HepG2 (cell line): ENCODE data around the gene RCC2. TPM values are rescaled to one million over a fixed set of nuclear protein-coding genes. Genes with fewer than 3 reads are reported as not detected.

Experiments used
- ATAC-seq: fragments of 200-7000 bp; cut with Tn5 transposase; 3 replicates; pipeline ENCODE4 v1.9.1; 2020; ENCODE audit warnings: mild to moderate bottlenecking, moderate library complexity
- BruUV-seq: library from RNA; stranded (reverse); fragments of 400-500 nt; replicated peaks from 2 replicates; lab custom pipeline; 2021; lab: Mats Ljungman, UMichigan
- CTCF ChIA-PET: fragments of 300-600 bp; formaldehyde crosslinking; extraction: SDS; loops from one replicate; lab custom pipeline; 2021; ENCODE audit warnings: low total read pairs, inconsistent platforms, low intra/inter-chr PET ratio; lab: Yijun Ruan, JAX
- POLR2A ChIA-PET: fragments of 350-600 bp; sonication (Branson Sonifier 250); formaldehyde crosslinking; loops from one replicate; lab custom pipeline; 2020; ENCODE audit warnings: antibody characterized with exemption, inconsistent platforms; lab: Yijun Ruan, JAX
- DNase-seq: peaks from one replicate; pipeline ENCODE4 v3.0.0-alpha.2; 2015; ENCODE audit warnings: low spot score
- FAIRE-seq: peaks from 3 replicates; lab custom pipeline; 2011; peaks lifted over from hg19 to GRCh38; lab: Jason Lieb, UNC
- H2AFZ ChIP-seq: one replicate; pipeline ENCODE4 v1.6.1; 2011; ENCODE audit warnings: low read length, inconsistent platforms
- H3K27ac ChIP-seq: fragments of 300-600 bp; 3 replicates; pipeline ENCODE4 v1.8.0; 2011; ENCODE audit warnings: mixed run types, mild to moderate bottlenecking, mixed read lengths, low read length, inconsistent platforms; ENCODE audit not compliant: insufficient read depth; ENCODE audit errors: extremely low read length
- H3K27me3 ChIP-seq, 2 experiments: fragments of 200-600 bp in 1 of 2; 2 replicates in 1 of 2; 3 replicates in 1 of 2; pipeline versions ENCODE4 v1.6.0 to v1.8.0; 2011; ENCODE audit warnings: low read length in 2 of 2, mild to moderate bottlenecking in 2 of 2, moderate library complexity in 2 of 2, inconsistent platforms in 1 of 2; ENCODE audit not compliant: insufficient read depth in 2 of 2, control insufficient read depth in 1 of 2
- H3K36me3 ChIP-seq, 2 experiments: fragments of 200-600 bp in 1 of 2; replicated peaks in 1 of 2; 2 replicates in 1 of 2; 3 replicates in 1 of 2; pipeline versions ENCODE4 v1.5.1 to v1.8.0; 2011; ENCODE audit warnings: low read length in 2 of 2, inconsistent platforms in 1 of 2; ENCODE audit not compliant: insufficient read depth in 2 of 2, control insufficient read depth in 1 of 2
- H3K4me1 ChIP-seq: 2 replicates; pipeline ENCODE4 v1.5.1; 2012; ENCODE audit warnings: low read length, inconsistent platforms; ENCODE audit not compliant: insufficient read depth
- H3K4me2 ChIP-seq: 2 replicates; pipeline ENCODE4 v1.6.0; 2011; ENCODE audit warnings: low read depth, low read length, inconsistent platforms
- H3K4me3 ChIP-seq, 3 experiments: fragments of 200-600 bp in 1 of 3; sonication (generic), shearing (Covaris generic) in 1 of 3; replicated peaks in 1 of 3; 2 replicates each; pipeline ENCODE4 v1.5.1; 2011 to 2016; ENCODE audit warnings: low read length in 3 of 3, inconsistent platforms in 2 of 3, low read depth in 2 of 3, mild to moderate bottlenecking in 2 of 3, control low read depth in 1 of 3, mixed read lengths in 1 of 3; ENCODE audit not compliant: insufficient read depth in 1 of 3
- H3K79me2 ChIP-seq: one replicate; pipeline ENCODE4 v1.6.1; 2011; ENCODE audit warnings: low read length, inconsistent platforms; ENCODE audit not compliant: insufficient read depth
- H3K9ac ChIP-seq: 2 replicates; pipeline ENCODE4 v1.6.0; 2011; ENCODE audit warnings: mild to moderate bottlenecking, low read depth, low read length, inconsistent platforms; ENCODE audit not compliant: insufficient read depth
- H3K9me3 ChIP-seq: 2 replicates; pipeline ENCODE4 v1.5.1; 2012; ENCODE audit warnings: mild to moderate bottlenecking, low read length
- H4K20me1 ChIP-seq: 2 replicates; pipeline ENCODE4 v1.6.0; 2011; ENCODE audit warnings: inconsistent platforms, mild to moderate bottlenecking, low read length, moderate library complexity; ENCODE audit not compliant: insufficient read depth
- ARID2 ChIP-seq: sonication (generic); formaldehyde crosslinking; IDR thresholded peaks from 2 replicates; pipeline ENCODE4 v1.8.1; 2022; ENCODE audit warnings: mild to moderate bottlenecking, missing genetic modification reagents, borderline replicate concordance
- HIVEP1 ChIP-seq: sonication (generic); formaldehyde crosslinking; IDR thresholded peaks from 2 replicates; pipeline ENCODE4 v1.4.0; 2020; ENCODE audit warnings: mild to moderate bottlenecking, missing genetic modification reagents
- KMT2B ChIP-seq: IDR thresholded peaks from 2 replicates; pipeline ENCODE4 v1.6.1; 2016; ENCODE audit warnings: missing genetic modification reagents, missing compliant biosample characterization
- MTA1 ChIP-seq: sonication (generic); formaldehyde crosslinking; IDR thresholded peaks from 2 replicates; pipeline ENCODE4 v1.4.0; 2020; ENCODE audit warnings: missing genetic modification reagents, mild to moderate bottlenecking, borderline replicate concordance
- NONO ChIP-seq, 2 experiments: fragments of 450-650 bp in 1 of 2; sonication (generic) in 1 of 2; formaldehyde crosslinking in 1 of 2; IDR thresholded peaks in 1 of 2; conservative IDR thresholded peaks in 1 of 2; 2 replicates each; pipeline versions ENCODE4 v1.6.1 to v1.8.0; 2017 to 2022; ENCODE audit warnings: mild to moderate bottlenecking in 1 of 2, missing genetic modification reagents in 1 of 2, moderate library complexity in 1 of 2
- POLR2G ChIP-seq: fragments of 200-400 bp; formaldehyde crosslinking; IDR thresholded peaks from 2 replicates; pipeline ENCODE4 v1.6.1; 2018; ENCODE audit warnings: mild to moderate bottlenecking, low read depth, low read length, moderate library complexity
- SCMH1 ChIP-seq: sonication (generic); formaldehyde crosslinking; IDR thresholded peaks from 2 replicates; pipeline ENCODE4 v1.9.0; 2021; ENCODE audit warnings: missing genetic modification reagents, mild to moderate bottlenecking, borderline replicate concordance
- TAF1 ChIP-seq: sonication (generic); formaldehyde crosslinking; IDR thresholded peaks from 2 replicates; pipeline ENCODE4 v1.4.0; 2020; ENCODE audit warnings: missing genetic modification reagents
- TCF12 ChIP-seq, 2 experiments: fragments of 450-650 bp in 1 of 2; sonication (generic) in 1 of 2; formaldehyde crosslinking in 1 of 2; IDR thresholded peaks; 2 replicates each; pipeline versions ENCODE4 v1.6.1 to v1.8.0; 2017 to 2022; ENCODE audit warnings: antibody characterized with exemption in 1 of 2, mild to moderate bottlenecking in 1 of 2, missing genetic modification reagents in 1 of 2, moderate library complexity in 1 of 2
- YY1 ChIP-seq: IDR thresholded peaks from 2 replicates; pipeline ENCODE4 v1.6.1; 2011; ENCODE audit warnings: low read length, low read depth, moderate library complexity, mild to moderate bottlenecking; ENCODE audit not compliant: insufficient read depth, insufficient replicate concordance
- ZMYM4 ChIP-seq: sonication (generic); formaldehyde crosslinking; IDR thresholded peaks from 2 replicates; pipeline ENCODE4 v1.8.1; 2023; ENCODE audit warnings: mild to moderate bottlenecking, missing genetic modification reagents
- ZNF3 ChIP-seq: IDR thresholded peaks from 2 replicates; pipeline ENCODE4 v1.7.0; 2017; ENCODE audit warnings: inconsistent platforms
- ZNF329 ChIP-seq: sonication (generic); formaldehyde crosslinking; IDR thresholded peaks from 2 replicates; pipeline ENCODE4 v1.9.0; 2021; ENCODE audit warnings: low read depth, mild to moderate bottlenecking, missing genetic modification reagents
- ZNF567 ChIP-seq: sonication (generic); formaldehyde crosslinking; IDR thresholded peaks from 2 replicates; pipeline ENCODE4 v1.8.1; 2023; ENCODE audit warnings: mild to moderate bottlenecking, missing genetic modification reagents, borderline replicate concordance
- ZNF841 ChIP-seq: sonication (generic); formaldehyde crosslinking; IDR thresholded peaks from 2 replicates; pipeline ENCODE4 v1.8.1; 2023; ENCODE audit warnings: missing genetic modification reagents, borderline replicate concordance
- WGBS: methylation state at CpG from one replicate; pipeline ENCODE4 v1.1.6; 2017; ENCODE audit warnings: low lambda C conversion rate; 5-methylcytosine and 5-hydroxymethylcytosine counted together
- in situ Hi-C: cut with HindIII; loops from 2 replicates; pipeline ENCODE4 v1.10.0; 2017; ENCODE audit warnings: low pct_unique_long_range_greater_than_20kb; ENCODE audit not compliant: extremely low pct_ligation_motif_present
- intact Hi-C: fragments of 100-400 bp; cut with micrococcal nuclease; formaldehyde crosslinking; loops from one replicate; pipeline ENCODE4 v1.10.0; 2022; ENCODE audit not compliant: unreplicated experiment
- polyA plus RNA-seq, 8 experiments: library from polyadenylated mRNA; depleted of rRNA in 3 of 8; stranded (reverse) in 7 of 8; unstranded in 1 of 8; fragments of >200 nt; fragmentation: Illumina TruSeq in 4 of 8; extraction: Trizol in 4 of 8; gene quantifications; 2 replicates each; pipeline versions ENCODE4 v1.2.1 to v1.2.3, GENCODE V29; 2011 to 2016; ENCODE audit warnings: low read depth in 4 of 8, missing spikeins in 1 of 8, mixed read lengths in 1 of 8; ENCODE audit not compliant: insufficient read depth in 1 of 8
- total RNA-seq, 5 experiments: library from RNA; depleted of rRNA; stranded (reverse); fragments of >200 nt; fragmentation: Illumina TruSeq; extraction: Trizol; gene quantifications; 2 replicates each; pipeline ENCODE4 v1.2.3, GENCODE V29; 2016; ENCODE audit warnings: low read depth in 1 of 5
- TF ChIP-seq, protein P1 (sequence below): conservative IDR thresholded peaks from 2 replicates; pipeline ENCODE4 v1.6.1; 2018; ENCODE audit warnings: missing genetic modification reagents
- TF ChIP-seq, protein P2 (sequence below): sonication (generic); formaldehyde crosslinking; IDR thresholded peaks from 2 replicates; pipeline ENCODE4 v1.8.0; 2022; ENCODE audit warnings: mild to moderate bottlenecking, missing genetic modification reagents; ENCODE audit not compliant: insufficient replicate concordance

Gene RCC2
- total and polyA plus RNA-seq, 2 of the 13 experiments (the other 11 are each of a cell fraction or from before 2014, with no cell fraction given): 20.5 to 55.8 TPM

DNA sequence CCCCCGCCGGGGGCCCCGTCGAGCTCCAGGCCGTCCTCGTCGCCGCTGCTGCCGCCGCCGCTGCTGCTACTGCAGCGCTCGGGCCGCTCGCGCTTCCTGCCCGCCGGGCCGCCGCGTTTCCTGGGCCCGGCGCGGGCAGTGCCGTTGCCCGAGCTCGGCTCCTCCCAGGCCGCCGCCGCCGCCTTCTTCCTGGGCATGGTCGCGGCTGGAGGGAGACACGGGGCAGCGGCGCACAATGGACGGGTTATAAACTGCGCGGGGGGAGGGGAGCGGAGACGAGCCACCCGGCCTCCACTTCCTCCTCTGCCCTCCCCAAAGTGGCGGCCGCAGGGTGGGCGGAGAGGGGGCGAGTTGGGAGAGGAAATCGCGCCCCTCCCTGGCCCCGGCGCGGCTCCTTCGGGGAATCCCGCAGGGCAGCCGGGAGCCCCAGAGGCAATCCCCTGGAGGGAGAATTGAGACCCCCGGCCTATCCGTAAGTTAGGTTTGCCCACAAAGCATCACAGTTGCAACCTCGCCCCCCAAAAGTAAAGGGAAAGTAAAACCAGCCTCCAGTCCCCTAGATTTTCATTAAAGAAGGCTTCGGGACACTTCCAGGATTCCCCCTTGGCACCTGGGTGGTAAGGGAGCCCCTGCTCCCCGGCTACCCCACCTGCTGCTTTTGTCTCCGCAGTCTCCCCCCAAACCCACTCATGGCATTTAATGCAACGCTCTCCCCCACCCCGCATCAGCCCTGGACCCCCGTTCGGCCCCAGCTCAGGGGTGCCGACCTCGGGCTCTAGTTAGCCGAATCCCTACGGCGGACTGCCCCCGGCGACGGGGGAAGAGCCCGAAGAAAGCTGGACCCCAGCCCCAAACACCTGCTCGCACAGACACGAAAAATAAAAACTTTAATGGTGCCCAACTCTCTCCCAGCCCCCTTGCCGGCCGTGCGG lies 893 bp downstream of the RCC2 start:
- H3K79me2 ChIP-seq: peaks cover 31% of the 10 kb centered on the region
- BruUV-seq: TSS peak; percentile 62
- H3K36me3 ChIP-seq: peaks cover 4 to 26% of the 10 kb centered on the region in 2 experiments; a peak in 3 of 5 replicates
- peak overlapping the region; percentile 79 for H3K27ac ChIP-seq
- POLR2A ChIA-PET: interaction anchor here (1.0 to 1.1 kb wide), 3 partner anchors 9 to 14 kb away, joined by 4 to 5 read pairs (median 5); no protein-coding TSS in a partner anchor
- WGBS: under 1% methylated on average over 12 of the region's 78 CpGs
- H4K20me1 ChIP-seq: peaks cover 19% of the 10 kb centered on the region
- CTCF ChIA-PET: interaction anchor here (1.7 kb wide), 1 partner anchor 19 kb away, joined by 3 read pairs; no protein-coding TSS in a partner anchor
- FAIRE-seq (no peak), ATAC-seq (peak; percentile 47), DNase-seq (peak; percentile 52)
- H3K9ac ChIP-seq: peak overlapping the region; percentile 83
- peaks cover 39% of the 10 kb centered on the region for H3K4me1 ChIP-seq
- H2AFZ ChIP-seq: no peak overlapping the region
- peak overlapping the region; percentile 75 for H3K4me2 ChIP-seq
- peak overlapping the region; percentile 78 to 99 (median 80) for H3K4me3 ChIP-seq
- intact Hi-C loops (no loop called here), in situ Hi-C loops (no loop called here)
- H3K27me3 ChIP-seq: peaks cover 0 to 21% of the 10 kb centered on the region in 2 experiments; a peak in 3 of 5 replicates
- no peaks in the 10 kb centered on the region for H3K9me3 ChIP-seq
- peak; percentile 48 for TF ChIP-seq POLR2G
- TF ChIP-seq ZNF329 (CRISPR knock-in tag): 0 out of 2 replicates have a peak, but pooled peaks have one; percentile 23
- TF ChIP-seq SCMH1 (CRISPR knock-in tag): no peak
- no peak for TF ChIP-seq NONO (IDR thresholded peaks at IDR 0.05)
- peak; percentile 50; the same call in 1 of the 2 replicates for TF ChIP-seq NONO (CRISPR knock-in tag; conservative IDR thresholded peaks at IDR 0.05)
- TF ChIP-seq, protein P1, sequence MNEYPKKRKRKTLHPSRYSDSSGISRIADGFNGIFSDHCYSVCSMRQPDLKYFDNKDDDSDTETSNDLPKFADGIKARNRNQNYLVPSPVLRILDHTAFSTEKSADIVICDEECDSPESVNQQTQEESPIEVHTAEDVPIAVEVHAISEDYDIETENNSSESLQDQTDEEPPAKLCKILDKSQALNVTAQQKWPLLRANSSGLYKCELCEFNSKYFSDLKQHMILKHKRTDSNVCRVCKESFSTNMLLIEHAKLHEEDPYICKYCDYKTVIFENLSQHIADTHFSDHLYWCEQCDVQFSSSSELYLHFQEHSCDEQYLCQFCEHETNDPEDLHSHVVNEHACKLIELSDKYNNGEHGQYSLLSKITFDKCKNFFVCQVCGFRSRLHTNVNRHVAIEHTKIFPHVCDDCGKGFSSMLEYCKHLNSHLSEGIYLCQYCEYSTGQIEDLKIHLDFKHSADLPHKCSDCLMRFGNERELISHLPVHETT (CRISPR knock-in tag): 0 out of 2 replicates have a peak, but pooled peaks have one; percentile 32
- TF ChIP-seq TCF12 (IDR thresholded peaks at IDR 0.05): no peak
- TF ChIP-seq TCF12 (CRISPR knock-in tag; IDR thresholded peaks at IDR 0.05): 0 out of 2 replicates have a peak, but pooled peaks have one; percentile 22
- TF ChIP-seq ZNF567: no peak
- TF ChIP-seq ZNF3 (CRISPR knock-in tag): no peak
- TF ChIP-seq ARID2: 0 out of 2 replicates have a peak, but pooled peaks have one; percentile 27
- TF ChIP-seq HIVEP1 (CRISPR knock-in tag): 0 out of 2 replicates have a peak, but pooled peaks have one; percentile 34
- TF ChIP-seq ZNF841 (CRISPR knock-in tag): no peak
- no peak for TF ChIP-seq KMT2B (CRISPR knock-in tag)
- TF ChIP-seq MTA1 (CRISPR knock-in tag): 0 out of 2 replicates have a peak, but pooled peaks have one; percentile 48
- peak; percentile 66; the same call in 1 of the 2 replicates for TF ChIP-seq TAF1 (CRISPR knock-in tag)
- TF ChIP-seq YY1: no peak
- TF ChIP-seq, protein P2, sequence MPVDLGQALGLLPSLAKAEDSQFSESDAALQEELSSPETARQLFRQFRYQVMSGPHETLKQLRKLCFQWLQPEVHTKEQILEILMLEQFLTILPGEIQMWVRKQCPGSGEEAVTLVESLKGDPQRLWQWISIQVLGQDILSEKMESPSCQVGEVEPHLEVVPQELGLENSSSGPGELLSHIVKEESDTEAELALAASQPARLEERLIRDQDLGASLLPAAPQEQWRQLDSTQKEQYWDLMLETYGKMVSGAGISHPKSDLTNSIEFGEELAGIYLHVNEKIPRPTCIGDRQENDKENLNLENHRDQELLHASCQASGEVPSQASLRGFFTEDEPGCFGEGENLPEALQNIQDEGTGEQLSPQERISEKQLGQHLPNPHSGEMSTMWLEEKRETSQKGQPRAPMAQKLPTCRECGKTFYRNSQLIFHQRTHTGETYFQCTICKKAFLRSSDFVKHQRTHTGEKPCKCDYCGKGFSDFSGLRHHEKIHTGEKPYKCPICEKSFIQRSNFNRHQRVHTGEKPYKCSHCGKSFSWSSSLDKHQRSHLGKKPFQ: peak; percentile 29
- 0 out of 2 replicates have a peak, but pooled peaks have one; percentile 26 for TF ChIP-seq ZMYM4
